ENCODE measurements around the gene EVC. TPM values are rescaled to one million over a fixed set of nuclear protein-coding genes. Genes with fewer than 3 reads are reported as not detected.

Gene EVC
- total and polyA plus RNA-seq, 2 of the 8 experiments (the other 6 are each of a cell fraction or from before 2014, with no cell fraction given): 2.6 to 9.8 TPM

GRCh38 chr4:5757954-5758353 is 47.0 kb downstream of the EVC start:
- Histone ChIP-seq H3K79me1 (ENCODE audit: low read depth, low read length) (no peaks in the 10 kb centered on the region), H3K27me3 (replicated peaks in 1 of 4; ENCODE audit: control insufficient read depth in 3 of 4, extremely low read depth in 1 of 4, insufficient read depth in 3 of 4, low read length in 3 of 4) (no peaks in the 10 kb centered on the region), H3K56ac (replicated peaks; ENCODE audit: insufficient read length, low read depth, low read length) (no peak overlapping the region), H2AK5ac (ENCODE audit: low read depth, low read length) (no peak overlapping the region), H2AFZ (ENCODE audit: low read length) (no peak overlapping the region), H3K23ac (ENCODE audit: insufficient read length) (no peak overlapping the region), H3K79me2 (ENCODE audit: control insufficient read depth in 1 of 2, insufficient read depth in 2 of 2, low read length in 2 of 2) (no peaks in the 10 kb centered on the region), H3K27ac (ENCODE audit: low read depth, low read length) (no peak overlapping the region), H3K18ac (ENCODE audit: extremely low read depth, low read length) (no peak overlapping the region), H2BK15ac (ENCODE audit: low read length) (no peak overlapping the region), H4K20me1 (replicated peaks in 1 of 2; ENCODE audit: control insufficient read depth in 1 of 2, insufficient read depth in 2 of 2, low read length in 2 of 2) (no peaks in the 10 kb centered on the region), H3K23me2 (ENCODE audit: low read depth, low read length) (no peaks in the 10 kb centered on the region), H2BK20ac (ENCODE audit: low read length) (no peak overlapping the region), H3K4me3 (ENCODE audit: extremely low read depth in 1 of 4, insufficient read depth in 2 of 4, low read depth in 3 of 4, low read length in 4 of 4) (no peak overlapping the region), H2BK12ac (ENCODE audit: low read depth, low read length) (no peak overlapping the region), H3K14ac (ENCODE audit: insufficient read length) (no peak overlapping the region), H3K9me3 (ENCODE audit: insufficient read depth in 2 of 2, low read depth in 1 of 2, low read length in 1 of 2) (no peaks in the 10 kb centered on the region), H4K91ac (replicated peaks; ENCODE audit: insufficient read length, low read length) (no peak overlapping the region), H2BK5ac (ENCODE audit: low read depth, low read length) (no peak overlapping the region), H4K5ac (ENCODE audit: insufficient read length, low read depth, low read length) (no peak overlapping the region), H3K4ac (replicated peaks; ENCODE audit: insufficient read length, low read depth, low read length) (no peak overlapping the region), H3K4me1 (replicated peaks in 1 of 4; ENCODE audit: control insufficient read depth in 3 of 4, insufficient read depth in 4 of 4, low read length in 3 of 4) (peaks cover 0 to 6% (median 3%) of the 10 kb centered on the region in 4 experiments; a peak in 5 of 7 replicates), H3K9ac (replicated peaks in 1 of 4; ENCODE audit: extremely low read depth in 1 of 4, low read depth in 3 of 4, low read length in 3 of 4) (no peak overlapping the region), H4K8ac (ENCODE audit: extremely low read depth, insufficient read depth, low read length) (no peak overlapping the region), H3K36me3 (ENCODE audit: control insufficient read depth in 2 of 4, insufficient read depth in 4 of 4, low read length in 3 of 4) (peaks cover 2 to 7% (median 4%) of the 10 kb centered on the region in 4 experiments; a peak in 4 of 8 replicates), H3K4me2 (ENCODE audit: insufficient read depth in 1 of 2, low read depth in 2 of 2, low read length in 2 of 2) (no peak overlapping the region), H2BK120ac (replicated peaks; ENCODE audit: low read depth, low read length) (no peak overlapping the region)
- 88% methylated on average over 10 of the region's 10 CpGs; no CpG with 5 or more reads in 1 of the 2 experiments for WGBS, 2 experiments (ENCODE audit: extremely low coverage in 1 of 2, insufficient coverage in 1 of 2, insufficient read length in 1 of 2, insufficient replicate concordance in 2 of 2, low coverage in 1 of 2, low lambda C conversion rate in 2 of 2, missing lambda C conversion rate in 1 of 2)
- FAIRE-seq: no peak
- CTCF ChIA-PET (ENCODE audit: partially characterized antibody): interaction anchor here (1.0 to 1.3 kb wide), 2 partner anchors 22 to 241 kb away, joined by 3 read pairs; no protein-coding TSS in a partner anchor
- DNase-seq (ENCODE audit: low read depth in 1 of 2, low spot score in 2 of 2): no peak
- POLR2A ChIA-PET (ENCODE audit: partially characterized antibody): no interaction called here
- TF ChIP-seq GTF2F1 (IDR thresholded peaks at IDR 0.05; ENCODE audit: borderline replicate concordance, low read depth, low read length) (no peak), MAFK (IDR thresholded peaks at IDR 0.05; ENCODE audit: low read depth, low read length) (no peak), TAF7 (optimal IDR thresholded peaks at IDR 0.05; ENCODE audit: borderline replicate concordance, low read depth, low read length) (no peak), CBX5 (IDR thresholded peaks at IDR 0.05; ENCODE audit: low read depth, low read length) (no peak), RBBP5 (IDR thresholded peaks at IDR 0.05; ENCODE audit: borderline replicate concordance, low read depth, low read length) (no peak), CHD2 (IDR thresholded peaks at IDR 0.05; ENCODE audit: low read length) (no peak), EGR1 (IDR thresholded peaks at IDR 0.05; ENCODE audit: borderline replicate concordance, low read depth, low read length) (no peak), ASH2L (IDR thresholded peaks at IDR 0.05; ENCODE audit: low read length) (no peak), NRF1 (IDR thresholded peaks at IDR 0.05; ENCODE audit: low read depth, low read length) (no peak), TCF12 (IDR thresholded peaks at IDR 0.05; ENCODE audit: low read depth, low read length) (no peak), SIN3A (conservative IDR thresholded peaks at IDR 0.05 in 1 of 2, IDR thresholded peaks at IDR 0.05 in 1 of 2; ENCODE audit: low read depth in 1 of 2, low read length in 2 of 2) (no peak), SIX5 (IDR thresholded peaks at IDR 0.05; ENCODE audit: low read depth, low read length) (no peak), RNF2 (IDR thresholded peaks at IDR 0.05; ENCODE audit: borderline replicate concordance, low read depth, low read length, missing control alignments, poor library complexity, severe bottlenecking) (no peak)
- TF ChIP-seq, protein P1, sequence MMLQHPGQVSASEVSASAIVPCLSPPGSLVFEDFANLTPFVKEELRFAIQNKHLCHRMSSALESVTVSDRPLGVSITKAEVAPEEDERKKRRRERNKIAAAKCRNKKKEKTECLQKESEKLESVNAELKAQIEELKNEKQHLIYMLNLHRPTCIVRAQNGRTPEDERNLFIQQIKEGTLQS (IDR thresholded peaks at IDR 0.05; ENCODE audit: insufficient read depth, low read depth, low read length): no peak

All from H1 (cell line).